ENCODE measurements around the gene WDFY4.

Gene WDFY4

DNA sequence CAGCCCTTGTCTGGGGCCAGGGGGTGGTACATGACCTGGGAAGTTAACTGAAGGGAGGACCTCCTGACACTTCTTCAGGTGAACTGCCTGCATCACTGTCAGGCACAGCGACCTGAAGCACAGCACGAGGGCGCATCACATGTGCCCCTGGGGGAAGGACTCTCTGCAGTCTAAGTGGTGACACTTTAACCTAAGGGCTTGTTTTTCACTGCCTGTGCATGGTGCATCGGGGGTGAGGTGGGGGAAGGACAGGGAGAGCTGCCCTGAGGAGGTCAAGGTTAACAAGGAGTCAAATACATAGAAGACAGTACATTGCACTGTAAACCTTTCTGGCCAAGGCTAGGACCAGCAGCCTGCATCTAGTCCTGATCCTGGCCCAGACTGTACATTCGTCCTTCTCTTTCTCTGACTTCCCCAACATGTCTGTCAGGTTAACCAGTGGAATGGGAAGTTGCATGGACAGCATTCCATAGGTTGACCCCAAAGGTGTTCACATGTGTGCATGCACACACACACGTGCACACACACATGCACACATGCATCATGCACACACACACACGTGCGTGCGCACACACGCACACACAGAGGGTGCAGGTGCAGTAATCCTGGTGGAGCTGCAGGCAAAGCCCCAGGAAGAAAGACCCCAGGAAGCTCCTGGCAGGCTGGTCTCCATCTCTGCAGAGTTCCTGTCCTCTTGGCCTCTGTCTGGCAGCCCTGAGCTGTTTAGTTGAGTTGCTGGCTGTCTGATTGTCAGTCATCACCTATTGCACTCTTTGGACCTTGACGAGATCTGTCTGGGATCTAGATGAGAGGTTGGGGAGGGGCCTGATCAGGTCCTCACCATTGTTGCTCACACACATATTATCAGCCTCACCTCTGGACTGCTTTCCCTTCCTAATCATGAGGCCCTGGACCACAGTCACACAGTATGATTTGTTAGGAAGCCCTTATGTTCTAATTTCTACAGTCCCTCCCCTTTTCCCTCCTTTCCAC is 37.8 kb downstream of the WDFY4 start:
- TF ChIP-seq, protein P1, sequence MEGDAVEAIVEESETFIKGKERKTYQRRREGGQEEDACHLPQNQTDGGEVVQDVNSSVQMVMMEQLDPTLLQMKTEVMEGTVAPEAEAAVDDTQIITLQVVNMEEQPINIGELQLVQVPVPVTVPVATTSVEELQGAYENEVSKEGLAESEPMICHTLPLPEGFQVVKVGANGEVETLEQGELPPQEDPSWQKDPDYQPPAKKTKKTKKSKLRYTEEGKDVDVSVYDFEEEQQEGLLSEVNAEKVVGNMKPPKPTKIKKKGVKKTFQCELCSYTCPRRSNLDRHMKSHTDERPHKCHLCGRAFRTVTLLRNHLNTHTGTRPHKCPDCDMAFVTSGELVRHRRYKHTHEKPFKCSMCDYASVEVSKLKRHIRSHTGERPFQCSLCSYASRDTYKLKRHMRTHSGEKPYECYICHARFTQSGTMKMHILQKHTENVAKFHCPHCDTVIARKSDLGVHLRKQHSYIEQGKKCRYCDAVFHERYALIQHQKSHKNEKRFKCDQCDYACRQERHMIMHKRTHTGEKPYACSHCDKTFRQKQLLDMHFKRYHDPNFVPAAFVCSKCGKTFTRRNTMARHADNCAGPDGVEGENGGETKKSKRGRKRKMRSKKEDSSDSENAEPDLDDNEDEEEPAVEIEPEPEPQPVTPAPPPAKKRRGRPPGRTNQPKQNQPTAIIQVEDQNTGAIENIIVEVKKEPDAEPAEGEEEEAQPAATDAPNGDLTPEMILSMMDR (IDR thresholded peaks at IDR 0.05; ENCODE audit: control insufficient read depth, extremely low read depth, insufficient read depth) = no peak
- H3K4me3 ChIP-seq (ENCODE audit: low read depth, low read length) = no peak overlapping the region
- no peak for DNase-seq (ENCODE audit: low read depth)

GRCh38 chr10:48724127-48724526 is 39.5 kb downstream of the WDFY4 start:
- no peak for DNase-seq (ENCODE audit: low read depth)
- no peak overlapping the region for H3K4me3 ChIP-seq (ENCODE audit: low read depth, low read length)
- TF ChIP-seq, protein P1 (IDR thresholded peaks at IDR 0.05; ENCODE audit: control insufficient read depth, extremely low read depth, insufficient read depth) = no peak

DNA sequence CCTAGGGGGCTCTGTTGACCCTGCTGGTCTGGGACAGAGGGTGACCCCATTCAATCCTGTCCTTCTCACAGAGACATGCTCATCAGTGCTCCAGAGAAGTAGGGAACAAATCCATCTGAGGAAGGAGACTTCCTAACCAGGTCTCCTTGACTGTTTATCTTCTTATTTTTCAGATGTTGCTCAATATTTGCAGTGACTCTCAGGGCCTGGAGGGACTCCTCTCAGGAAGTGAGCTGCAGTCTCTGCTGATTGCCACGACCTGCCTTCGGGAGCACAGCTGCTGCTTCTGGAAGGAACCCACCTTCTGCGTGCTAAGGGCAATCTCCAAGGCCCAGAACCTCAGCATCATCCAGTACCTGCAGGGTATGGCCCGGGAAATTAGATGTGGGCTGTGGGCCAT is 41.0 kb downstream of the WDFY4 start:
- TF ChIP-seq, protein P1 (IDR thresholded peaks at IDR 0.05; ENCODE audit: control insufficient read depth, extremely low read depth, insufficient read depth) = no peak
- no peak overlapping the region for H3K4me3 ChIP-seq (ENCODE audit: low read depth, low read length)
- no peak for DNase-seq (ENCODE audit: low read depth)

DNA sequence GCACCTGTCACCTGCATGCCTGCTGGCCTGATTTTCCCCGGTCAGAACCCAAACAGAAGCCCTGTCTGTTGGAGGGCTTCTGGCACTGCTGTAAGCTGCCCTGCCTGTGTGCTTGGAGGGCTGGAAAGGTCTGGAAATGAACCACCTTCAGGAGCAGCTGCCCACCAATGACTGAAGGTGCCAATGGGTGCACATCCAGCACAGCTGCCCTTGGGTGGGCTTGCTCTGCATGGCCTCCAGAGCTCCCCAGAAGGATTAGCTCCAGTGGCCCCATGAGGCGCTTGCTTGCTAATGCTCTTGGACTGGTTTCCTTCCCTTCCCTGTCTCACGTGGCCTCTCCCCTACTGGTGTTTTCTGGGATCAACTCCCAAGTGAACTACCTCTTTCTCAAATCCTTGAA is 43.2 kb downstream of the WDFY4 start:
- no peak for DNase-seq (ENCODE audit: low read depth)
- no peak overlapping the region for H3K4me3 ChIP-seq (ENCODE audit: low read depth, low read length)
- TF ChIP-seq, protein P1 (IDR thresholded peaks at IDR 0.05; ENCODE audit: control insufficient read depth, extremely low read depth, insufficient read depth) = no peak

GRCh38 chr10:48729222-48729621 is 44.5 kb downstream of the WDFY4 start:
- DNase-seq (ENCODE audit: low read depth) = no peak
- TF ChIP-seq, protein P1 (IDR thresholded peaks at IDR 0.05; ENCODE audit: control insufficient read depth, extremely low read depth, insufficient read depth) = no peak
- H3K4me3 ChIP-seq (ENCODE audit: low read depth, low read length) = no peak overlapping the region

- DNase-seq (ENCODE audit: low read depth) = no peak
- no peak overlapping the region for H3K4me3 ChIP-seq (ENCODE audit: low read depth, low read length)
- TF ChIP-seq, protein P1 (IDR thresholded peaks at IDR 0.05; ENCODE audit: control insufficient read depth, extremely low read depth, insufficient read depth) = no peak
Observed at GRCh38 chr10:48729941-48730457, 45.3 kb downstream of the WDFY4 start.

Measured in LNCaP clone FGC (cell line).